Measurements from ENCODE around the gene CRYBG3. TPM values are rescaled to one million over a fixed set of nuclear protein-coding genes. Genes with fewer than 3 reads are reported as not detected.

The CRYBG3 gene
- total RNA-seq, 1 experiment from 2014 or later = 5.9 TPM

- Histone ChIP-seq H3K9ac (ENCODE audit: extremely low read depth, insufficient read length, low read length) (no peak overlapping the region), H2BK20ac (ENCODE audit: low read depth, low read length, poor library complexity, severe bottlenecking) (no peak overlapping the region), H3K79me2 (ENCODE audit: insufficient read depth, low read length) (no peaks in the 10 kb centered on the region; the same call in 1 of the 2 replicates), H3K23ac (ENCODE audit: insufficient read length, low read depth, low read length) (no peak overlapping the region), H2BK12ac (ENCODE audit: insufficient read length, low read depth, low read length) (no peak overlapping the region), H2BK5ac (ENCODE audit: insufficient read length, low read length) (no peak overlapping the region), H3K56ac (ENCODE audit: insufficient read length, low read depth, low read length) (no peak overlapping the region), H3K14ac (ENCODE audit: insufficient read depth, low read length) (no peak overlapping the region), H3T11ph (ENCODE audit: low read length) (no peak overlapping the region), H3K79me1 (ENCODE audit: insufficient read depth, low read depth, low read length, poor library complexity, severe bottlenecking) (peaks cover 2% of the 10 kb centered on the region), H2AFZ (ENCODE audit: low read length) (no peak overlapping the region), H3K23me2 (ENCODE audit: insufficient read length, low read depth, low read length, poor library complexity, severe bottlenecking) (no peaks in the 10 kb centered on the region), H3K27me3 (ENCODE audit: insufficient read depth, low read length) (no peaks in the 10 kb centered on the region), H4K8ac (replicated peaks; ENCODE audit: insufficient read length, low read depth, low read length) (no peak overlapping the region), H3K18ac (ENCODE audit: insufficient read length, low read depth, low read length) (no peak overlapping the region), H2AK5ac (ENCODE audit: insufficient read length, low read length) (no peak overlapping the region), H2BK120ac (ENCODE audit: low read depth, low read length, poor library complexity, severe bottlenecking) (no peak overlapping the region), H4K5ac (ENCODE audit: insufficient read length, low read depth, low read length) (no peak overlapping the region), H3K4ac (ENCODE audit: low read depth, low read length) (no peak overlapping the region), H2BK15ac (ENCODE audit: low read depth, low read length) (no peak overlapping the region), H3K4me2 (ENCODE audit: insufficient read depth, insufficient read length, low read length) (no peak overlapping the region), H4K20me1 (ENCODE audit: control insufficient read depth, insufficient read depth, insufficient read length) (no peaks in the 10 kb centered on the region), H3K4me1 (ENCODE audit: insufficient read depth, low read length) (no peaks in the 10 kb centered on the region), H4K91ac (ENCODE audit: insufficient read length, low read depth, low read length) (no peak overlapping the region), H3K27ac (ENCODE audit: insufficient read length, low read depth, low read length) (no peak overlapping the region), H3K9me3 (ENCODE audit: control insufficient read depth, low read depth, low read length) (no peaks in the 10 kb centered on the region)
- Mint-ChIP-seq H3K36me3 (ENCODE audit: insufficient read depth in 1 of 3, low read depth in 3 of 3) (peaks cover 0 to 5% (median 0%) of the 10 kb centered on the region in 3 experiments; a peak in 2 of 7 replicates), H3K27me3 (ENCODE audit: low read depth) (no peaks in the 10 kb centered on the region; the same call in 1 of the 2 replicates), H3K4me3 (no peak overlapping the region), H3K27ac (no peak overlapping the region), H3K4me1 (no peaks in the 10 kb centered on the region), H3K9me3 (peaks cover 0 to 3% of the 10 kb centered on the region in 2 experiments; a peak in 2 of 5 replicates)
- no CpG with 5 or more reads among the region's 2 CpGs for WGBS (ENCODE audit: extremely low coverage, insufficient read length, low lambda C conversion rate)
- TF ChIP-seq, protein P1, sequence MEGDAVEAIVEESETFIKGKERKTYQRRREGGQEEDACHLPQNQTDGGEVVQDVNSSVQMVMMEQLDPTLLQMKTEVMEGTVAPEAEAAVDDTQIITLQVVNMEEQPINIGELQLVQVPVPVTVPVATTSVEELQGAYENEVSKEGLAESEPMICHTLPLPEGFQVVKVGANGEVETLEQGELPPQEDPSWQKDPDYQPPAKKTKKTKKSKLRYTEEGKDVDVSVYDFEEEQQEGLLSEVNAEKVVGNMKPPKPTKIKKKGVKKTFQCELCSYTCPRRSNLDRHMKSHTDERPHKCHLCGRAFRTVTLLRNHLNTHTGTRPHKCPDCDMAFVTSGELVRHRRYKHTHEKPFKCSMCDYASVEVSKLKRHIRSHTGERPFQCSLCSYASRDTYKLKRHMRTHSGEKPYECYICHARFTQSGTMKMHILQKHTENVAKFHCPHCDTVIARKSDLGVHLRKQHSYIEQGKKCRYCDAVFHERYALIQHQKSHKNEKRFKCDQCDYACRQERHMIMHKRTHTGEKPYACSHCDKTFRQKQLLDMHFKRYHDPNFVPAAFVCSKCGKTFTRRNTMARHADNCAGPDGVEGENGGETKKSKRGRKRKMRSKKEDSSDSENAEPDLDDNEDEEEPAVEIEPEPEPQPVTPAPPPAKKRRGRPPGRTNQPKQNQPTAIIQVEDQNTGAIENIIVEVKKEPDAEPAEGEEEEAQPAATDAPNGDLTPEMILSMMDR (conservative IDR thresholded peaks at IDR 0.05) = no peak
- no peak for DNase-seq
These were observed 7.4 kb downstream of the CRYBG3 start for GRCh38 chr3:97829198-97829597.

Data from H9 (cell line).